ENCODE measurements around the gene FBLN1. TPM values are rescaled to one million over a fixed set of nuclear protein-coding genes. Genes with fewer than 3 reads are reported as not detected.
A peak's percentile ranks its signal among the peaks of the same experiment; 100 is the strongest.

Gene FBLN1
- total RNA-seq, 8 experiments from 2014 or later, result 1.2 to 67.4 (median 4.5) TPM

- WGBS, 10 experiments, result 80 to 100% (median 96%) methylated on average over 1 to 5 of the region's 18 CpGs; no CpG with 5 or more reads in 5 of the 10 experiments
- in situ Hi-C loops (cut with MboI; ENCODE audit: low pct_unique_long_range_greater_than_20kb in 2 of 9, low sequenced_read_pairs in 9 of 9, unreplicated experiment in 9 of 9), result loop anchor here in 2 of 9 experiments (25.0 kb wide), 2 partner anchors 261 to 286 kb away; partner anchors contain the start of gene UPK3A (in 1 of the 2)
- H3K4me1 ChIP-seq (replicated peaks in 1 of 2), result peaks cover 10 to 43% of the 10 kb centered on the region in 2 donors
- H3K4me3 ChIP-seq, result no peak overlapping the region
- H3K27ac ChIP-seq, result no peak overlapping the region
- no peak for ATAC-seq (replicated peaks in 6 of 8)
Observed at GRCh38 chr22:45548247-45548840, 45.7 kb downstream of the FBLN1 start.

GRCh38 chr22:45548991-45549761, 46.5 kb downstream of the FBLN1 start:
- H3K4me1 ChIP-seq (replicated peaks in 1 of 2), result peaks cover 9 to 41% of the 10 kb centered on the region in 2 donors
- WGBS, 10 experiments, result 0 to 100% (median 67%) methylated on average over 1 to 9 of the region's 17 CpGs; no CpG with 5 or more reads in 3 of the 10 experiments
- no peak overlapping the region for H3K4me3 ChIP-seq
- peak overlapping the region in 1 of 2 donors; percentile 10 for H3K27ac ChIP-seq
- peak; percentile 69 to 87 (median 84) for ATAC-seq (replicated peaks in 6 of 8)
- in situ Hi-C loops (cut with MboI; ENCODE audit: low pct_unique_long_range_greater_than_20kb in 2 of 9, low sequenced_read_pairs in 9 of 9, unreplicated experiment in 9 of 9), result loop anchor here in 2 of 9 experiments (25.0 kb wide), 2 partner anchors 262 to 287 kb away; partner anchors contain the start of gene UPK3A (in 1 of the 2)

GRCh38 chr22:45549762-45550378, 47.2 kb downstream of the FBLN1 start:
- WGBS, 10 experiments, result 86 to 100% (median 95%) methylated on average over 1 to 4 of the region's 9 CpGs; no CpG with 5 or more reads in 4 of the 10 experiments
- ATAC-seq (replicated peaks in 6 of 8), result no peak
- Histone ChIP-seq H3K27ac (no peak overlapping the region), H3K4me1 (replicated peaks in 1 of 2) (peaks cover 9 to 38% of the 10 kb centered on the region in 2 donors), H3K4me3 (no peak overlapping the region)
- in situ Hi-C loops (cut with MboI; ENCODE audit: low pct_unique_long_range_greater_than_20kb in 2 of 9, low sequenced_read_pairs in 9 of 9, unreplicated experiment in 9 of 9), result loop anchor here in 7 of 9 experiments (10.0 to 25.0 kb wide), 5 partner anchors 105 to 288 kb away; partner anchors contain the start of gene UPK3A (in 3 of the 7)

- 85 to 100% (median 93%) methylated on average over 1 to 10 of the region's 14 CpGs; no CpG with 5 or more reads in 6 of the 10 experiments for WGBS, 10 experiments
- Histone ChIP-seq H3K4me3 (no peak overlapping the region), H3K4me1 (replicated peaks in 1 of 2) (peaks cover 9 to 38% of the 10 kb centered on the region in 2 donors), H3K27ac (no peak overlapping the region)
- in situ Hi-C loops (cut with MboI; ENCODE audit: low pct_unique_long_range_greater_than_20kb in 2 of 9, low sequenced_read_pairs in 9 of 9, unreplicated experiment in 9 of 9), result loop anchor here in 6 of 9 experiments (10.0 to 25.0 kb wide), 5 partner anchors 106 to 288 kb away; partner anchors contain the start of gene UPK3A (in 2 of the 6)
- ATAC-seq (replicated peaks in 6 of 8), result no peak
Observed at GRCh38 chr22:45550416-45550815, 47.7 kb downstream of the FBLN1 start.

GRCh38 chr22:45550891-45551290, 48.2 kb downstream of the FBLN1 start:
- no peak for ATAC-seq (replicated peaks in 6 of 8)
- Histone ChIP-seq H3K4me3 (no peak overlapping the region), H3K27ac (no peak overlapping the region), H3K4me1 (replicated peaks in 1 of 2) (peaks cover 9 to 38% of the 10 kb centered on the region in 2 donors)
- WGBS, 10 experiments, result 69 to 100% (median 94%) methylated on average over 2 to 8 of the region's 11 CpGs; no CpG with 5 or more reads in 3 of the 10 experiments
- in situ Hi-C loops (cut with MboI; ENCODE audit: low pct_unique_long_range_greater_than_20kb in 2 of 9, low sequenced_read_pairs in 9 of 9, unreplicated experiment in 9 of 9), result loop anchor here in 6 of 9 experiments (10.0 to 25.0 kb wide), 5 partner anchors 106 to 289 kb away; partner anchors contain the start of gene UPK3A (in 2 of the 6)

DNA sequence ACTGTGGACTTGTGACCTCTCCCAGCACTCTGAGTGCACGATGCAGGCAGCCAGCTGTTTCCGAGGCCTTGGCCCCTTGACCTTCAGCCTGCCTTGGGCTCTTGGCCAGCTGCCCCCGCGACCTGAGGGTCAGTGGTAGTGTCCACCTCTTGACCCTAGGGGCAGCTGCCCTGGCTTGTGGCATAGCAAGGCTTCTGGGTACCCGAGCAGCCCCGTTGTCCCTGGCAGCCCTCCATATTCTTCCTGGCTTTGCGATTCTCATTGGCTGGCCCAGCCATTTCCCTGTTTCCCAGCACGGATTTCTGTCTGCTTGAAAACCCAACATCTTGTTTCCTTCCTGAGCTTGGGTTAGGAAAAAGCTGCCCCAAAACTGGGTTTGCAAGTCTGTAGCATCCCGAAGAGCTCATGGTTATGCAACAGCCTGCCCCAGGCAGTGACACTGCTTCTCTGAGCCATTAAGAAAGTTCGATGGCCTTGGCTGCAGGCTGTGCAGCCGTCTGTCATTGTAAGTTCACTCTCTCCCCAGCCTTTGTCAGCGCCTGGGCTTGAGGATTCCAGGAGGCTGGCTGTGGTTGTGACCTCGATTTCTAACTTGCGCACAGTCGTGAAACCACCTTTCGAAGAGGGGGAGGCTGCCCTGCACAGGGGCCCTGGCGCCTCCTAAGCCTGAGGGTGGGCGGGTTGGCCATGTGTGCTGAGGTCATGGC, 48.8 kb downstream of the FBLN1 start:
- Histone ChIP-seq H3K4me3 (no peak overlapping the region), H3K4me1 (replicated peaks in 1 of 2) (peaks cover 9 to 38% of the 10 kb centered on the region in 2 donors), H3K27ac (no peak overlapping the region)
- in situ Hi-C loops (cut with MboI; ENCODE audit: low pct_unique_long_range_greater_than_20kb in 2 of 9, low sequenced_read_pairs in 9 of 9, unreplicated experiment in 9 of 9), result loop anchor here in 6 of 9 experiments (10.0 to 25.0 kb wide), 5 partner anchors 107 to 289 kb away; partner anchors contain the start of gene UPK3A (in 2 of the 6)
- peak in 4 of 8 experiments; percentile 8 to 41 (median 15) for ATAC-seq (replicated peaks in 6 of 8)
- 30 to 84% (median 66%) methylated on average over 2 to 6 of the region's 18 CpGs; no CpG with 5 or more reads in 2 of the 10 experiments for WGBS, 10 experiments

DNA sequence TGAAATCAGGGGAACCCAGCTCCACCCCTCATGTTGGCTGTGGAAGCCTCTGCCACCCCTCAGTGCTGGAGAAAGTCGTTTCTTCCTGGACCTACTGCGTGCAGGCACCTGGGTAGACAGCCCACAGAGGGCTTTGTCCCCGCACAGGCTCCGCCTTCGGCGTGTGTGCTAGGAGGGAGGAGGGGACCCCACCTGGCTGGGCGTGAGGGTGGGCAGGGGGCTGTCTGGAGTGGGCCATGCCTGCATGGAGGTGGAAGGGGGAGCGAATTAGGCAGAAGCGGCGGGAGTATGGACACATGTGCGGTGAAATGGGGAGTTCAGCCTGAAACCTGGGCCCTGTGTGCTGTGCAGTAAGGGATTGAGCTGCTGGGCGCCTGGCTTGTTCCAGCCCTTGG, 49.3 kb downstream of the FBLN1 start:
- peak in 2 of 8 experiments; percentile 2 to 13 for ATAC-seq (replicated peaks in 6 of 8)
- H3K27ac ChIP-seq, result no peak overlapping the region
- in situ Hi-C loops (cut with MboI; ENCODE audit: low pct_unique_long_range_greater_than_20kb in 2 of 9, low sequenced_read_pairs in 9 of 9, unreplicated experiment in 9 of 9), result loop anchor here in 6 of 9 experiments (10.0 to 25.0 kb wide), 5 partner anchors 107 to 290 kb away; partner anchors contain the start of gene UPK3A (in 2 of the 6)

GRCh38 chr22:45552580-45553350, 50.1 kb downstream of the FBLN1 start:
- peaks cover 9 to 38% of the 10 kb centered on the region in 2 donors for H3K4me1 ChIP-seq (replicated peaks in 1 of 2)
- H3K4me3 ChIP-seq, result no peak overlapping the region
- no peak overlapping the region for H3K27ac ChIP-seq
- in situ Hi-C loops (cut with MboI; ENCODE audit: low pct_unique_long_range_greater_than_20kb in 2 of 9, low sequenced_read_pairs in 9 of 9, unreplicated experiment in 9 of 9), result loop anchor here in 6 of 9 experiments (10.0 to 25.0 kb wide), 5 partner anchors 108 to 290 kb away; partner anchors contain the start of gene UPK3A (in 2 of the 6)
- peak in 2 of 8 experiments; percentile 3 to 11 for ATAC-seq (replicated peaks in 6 of 8)
- 0 to 88% (median 76%) methylated on average over 1 to 19 of the region's 30 CpGs; no CpG with 5 or more reads in 3 of the 10 experiments for WGBS, 10 experiments

More for the DNA sequence above, 49.3 kb downstream of the FBLN1 start:
- no peak overlapping the region for H3K4me3 ChIP-seq
- 80 to 100% methylated on average over 1 of the region's 12 CpGs; no CpG with 5 or more reads in 8 of the 10 experiments for WGBS, 10 experiments
- H3K4me1 ChIP-seq (replicated peaks in 1 of 2), result peaks cover 9 to 38% of the 10 kb centered on the region in 2 donors

DNA sequence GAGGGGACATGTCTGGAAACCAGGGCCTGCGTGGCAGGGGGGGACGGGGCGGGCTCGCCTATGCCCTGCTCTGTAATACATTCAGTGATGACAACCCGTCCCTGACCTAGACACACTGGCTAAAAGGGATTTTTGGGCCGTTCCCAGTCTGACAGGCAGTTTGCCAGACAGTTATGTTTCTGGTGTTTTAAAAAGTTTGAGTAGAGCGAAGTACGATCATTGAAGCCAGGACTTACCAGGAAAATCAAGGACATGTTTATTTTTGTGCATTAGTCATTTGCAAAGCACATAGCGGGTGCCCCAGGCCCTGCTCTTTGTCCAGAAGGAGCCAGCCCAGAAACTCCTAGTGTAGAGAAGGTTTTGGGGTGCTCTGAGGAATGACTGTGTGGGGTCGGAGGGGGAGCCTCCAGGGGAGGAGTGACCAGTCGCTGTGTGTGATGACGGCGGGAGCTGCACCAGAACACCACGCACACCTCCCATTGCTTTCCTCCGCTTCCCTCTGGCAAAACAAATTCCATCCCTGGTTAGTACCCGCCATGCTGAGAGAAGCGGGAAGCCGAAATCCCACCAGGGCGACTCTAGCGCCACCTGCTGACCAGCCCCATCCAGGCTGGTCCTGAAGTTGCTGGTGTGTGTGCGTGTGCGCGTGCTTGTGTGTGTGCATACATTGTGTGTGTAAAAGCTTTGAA, 50.8 kb downstream of the FBLN1 start:
- ATAC-seq (replicated peaks in 6 of 8), result peak; percentile 6 to 81 (median 70)
- WGBS, 10 experiments, result 7 to 100% (median 79%) methylated on average over 1 to 7 of the region's 23 CpGs; no CpG with 5 or more reads in 4 of the 10 experiments
- in situ Hi-C loops (cut with MboI; ENCODE audit: low pct_unique_long_range_greater_than_20kb in 2 of 9, low sequenced_read_pairs in 9 of 9, unreplicated experiment in 9 of 9), result loop anchor here in 6 of 9 experiments (10.0 to 25.0 kb wide), 5 partner anchors 109 to 291 kb away; partner anchors contain the start of gene UPK3A (in 2 of the 6)
- peak overlapping the region in 1 of 2 donors; percentile 2 for H3K27ac ChIP-seq
- no peak overlapping the region for H3K4me3 ChIP-seq
- H3K4me1 ChIP-seq (replicated peaks in 1 of 2), result peaks cover 9 to 38% of the 10 kb centered on the region in 2 donors

GRCh38 chr22:45554040-45554406, 51.3 kb downstream of the FBLN1 start:
- Histone ChIP-seq H3K27ac (no peak overlapping the region), H3K4me1 (replicated peaks in 1 of 2) (peaks cover 9 to 36% of the 10 kb centered on the region in 2 donors), H3K4me3 (no peak overlapping the region)
- WGBS, 10 experiments, result 50 to 65% (median 56%) methylated on average over 2 to 10 of the region's 16 CpGs; no CpG with 5 or more reads in 7 of the 10 experiments
- ATAC-seq (replicated peaks in 6 of 8), result peak in 4 of 8 experiments; percentile 4 to 33 (median 14)
- in situ Hi-C loops (cut with MboI; ENCODE audit: low pct_unique_long_range_greater_than_20kb in 2 of 9, low sequenced_read_pairs in 9 of 9, unreplicated experiment in 9 of 9), result loop anchor here in 6 of 9 experiments (10.0 to 25.0 kb wide), 5 partner anchors 109 to 292 kb away; partner anchors contain the start of gene UPK3A (in 2 of the 6)

Data from motor neuron (in vitro differentiated cells).